GM21515 (cell line): ENCODE data around the gene BANP.
"Not testable (repeated sequence)": the region's sequence is repeated elsewhere in the genome, so short reads cannot be mapped to it uniquely, and the experiment has no call there.

ENCODE experiments used
- ATAC-seq: cut with Tn5 transposase; IDR thresholded peaks from one replicate; pipeline ENCODE4 v1.9.1; 2021; ENCODE audit not compliant: unreplicated experiment

The BANP gene

DNA sequence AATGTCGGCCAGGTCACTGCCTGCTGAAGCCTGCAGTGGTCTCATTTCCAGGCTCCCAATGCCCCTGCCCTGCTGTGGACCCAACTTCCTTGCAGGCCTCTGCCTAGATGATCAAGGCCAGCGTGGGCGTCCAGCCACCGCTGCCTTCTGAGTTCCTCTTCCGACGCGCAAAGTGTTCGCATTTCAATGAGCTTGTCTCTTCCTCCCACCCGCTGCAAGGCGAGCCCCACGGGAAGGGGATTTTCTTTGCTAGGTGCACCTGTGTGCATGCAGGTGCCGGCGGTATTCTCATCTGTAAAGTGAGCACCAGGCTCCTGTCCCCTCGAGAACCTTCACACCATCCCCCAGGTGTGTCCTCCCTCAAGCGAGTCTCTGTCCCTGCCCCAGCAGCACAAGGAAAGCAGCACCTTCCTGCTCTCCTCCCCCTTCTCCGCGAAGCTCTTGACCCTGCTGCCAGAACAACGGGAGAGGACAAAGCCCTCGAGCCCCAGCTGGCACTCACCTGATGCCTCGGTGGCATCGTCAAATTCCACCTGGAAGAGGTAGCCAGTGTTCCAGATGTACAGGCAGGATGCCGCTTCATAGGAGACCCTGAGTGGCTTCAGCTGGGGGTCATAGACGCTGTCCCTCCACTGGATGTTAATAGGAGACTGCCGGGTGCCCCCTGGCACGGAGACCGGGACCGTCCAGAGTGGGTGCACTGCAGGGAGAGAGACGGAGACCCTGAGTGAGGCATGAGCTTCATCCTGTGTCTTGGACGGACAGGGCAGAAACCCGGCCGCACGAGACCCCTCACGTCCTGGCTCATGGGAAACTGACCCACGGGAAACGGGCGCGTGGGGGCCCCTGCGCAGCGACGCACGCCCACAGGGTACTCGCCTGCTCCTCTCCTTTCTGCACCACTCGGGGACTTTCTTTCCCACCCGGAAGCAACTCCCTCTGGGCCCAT, 24.7 kb upstream of the BANP start:
- no peak for ATAC-seq

DNA sequence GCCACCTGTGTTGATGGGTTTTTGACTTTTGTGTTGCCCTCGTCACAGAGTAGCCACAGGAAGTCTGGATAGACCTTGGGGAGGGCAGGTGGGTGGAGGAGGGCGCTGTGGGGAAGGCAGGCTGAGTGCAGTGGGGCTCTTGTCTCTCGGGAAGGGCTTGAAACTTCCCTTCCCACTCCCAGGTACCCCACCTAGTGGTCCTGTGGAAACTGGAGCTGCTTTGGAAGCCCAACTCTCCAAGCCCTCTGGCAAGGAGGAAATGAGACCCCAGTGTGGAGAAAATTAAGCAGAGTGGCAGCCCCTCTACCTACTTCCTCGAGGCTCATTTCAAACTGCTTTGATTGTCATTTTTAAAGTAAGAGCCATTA, 24.1 kb upstream of the BANP start:
- no peak for ATAC-seq

DNA sequence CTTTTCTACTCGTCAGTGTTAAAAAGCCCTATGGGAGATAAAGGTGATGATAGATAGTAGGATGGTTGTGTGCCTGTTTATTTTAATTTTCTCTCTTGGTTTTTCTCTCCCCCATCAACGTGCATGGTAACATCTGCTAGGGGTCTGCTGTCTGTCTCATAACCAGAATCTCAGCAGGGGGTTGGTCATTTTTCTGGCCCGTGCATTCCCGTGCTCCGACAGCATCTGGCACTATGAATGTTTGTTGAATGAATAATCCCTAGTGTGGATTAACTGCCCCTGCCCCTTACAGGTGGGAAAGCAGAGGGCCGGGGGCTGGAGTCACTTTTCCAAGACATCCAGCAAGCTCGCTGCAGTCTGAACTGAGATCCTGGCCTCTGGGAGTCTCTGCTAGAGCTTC, 21.2 kb upstream of the BANP start:
- no peak for ATAC-seq

DNA sequence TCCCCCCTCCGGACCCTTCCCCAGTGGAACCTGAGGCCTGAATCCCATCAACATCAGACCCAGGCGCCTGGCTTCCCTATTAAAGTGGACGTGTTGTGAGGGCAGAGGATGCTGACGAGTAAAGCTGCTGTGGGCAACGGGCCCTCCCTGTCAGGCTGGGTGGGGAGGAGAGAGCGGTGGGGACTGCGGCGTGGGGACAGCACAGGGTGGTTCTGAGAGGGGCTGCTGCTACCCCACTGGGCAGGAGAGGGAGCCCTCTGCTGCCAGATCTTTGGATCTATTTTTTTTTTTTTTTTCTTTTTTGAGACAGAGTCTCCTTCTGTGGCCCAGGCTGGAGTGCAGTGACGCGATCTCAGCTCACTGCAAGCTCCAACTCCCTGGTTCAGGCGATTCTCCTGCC, 20.8 kb upstream of the BANP start:
- ATAC-seq = no peak

DNA sequence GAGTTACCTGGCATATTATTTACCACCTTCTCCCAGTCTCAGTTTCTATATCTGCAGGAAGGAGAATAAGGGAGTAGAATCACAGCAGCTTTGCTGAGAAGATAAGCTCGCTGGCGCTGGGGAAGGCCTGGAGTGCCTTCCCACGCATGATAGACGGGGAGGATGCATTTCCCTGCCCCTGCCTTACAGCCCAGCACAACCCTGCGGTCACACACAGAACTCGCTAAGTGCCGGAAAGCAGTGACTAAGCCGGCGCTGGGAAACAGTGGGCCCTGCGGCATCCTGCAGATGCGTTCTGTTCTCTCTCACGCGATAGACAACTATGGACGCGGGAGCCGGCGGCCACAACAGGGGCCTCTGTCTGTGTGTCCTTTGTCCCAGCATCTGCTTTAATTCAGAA, 19.7 kb upstream of the BANP start:
- ATAC-seq = no peak

DNA sequence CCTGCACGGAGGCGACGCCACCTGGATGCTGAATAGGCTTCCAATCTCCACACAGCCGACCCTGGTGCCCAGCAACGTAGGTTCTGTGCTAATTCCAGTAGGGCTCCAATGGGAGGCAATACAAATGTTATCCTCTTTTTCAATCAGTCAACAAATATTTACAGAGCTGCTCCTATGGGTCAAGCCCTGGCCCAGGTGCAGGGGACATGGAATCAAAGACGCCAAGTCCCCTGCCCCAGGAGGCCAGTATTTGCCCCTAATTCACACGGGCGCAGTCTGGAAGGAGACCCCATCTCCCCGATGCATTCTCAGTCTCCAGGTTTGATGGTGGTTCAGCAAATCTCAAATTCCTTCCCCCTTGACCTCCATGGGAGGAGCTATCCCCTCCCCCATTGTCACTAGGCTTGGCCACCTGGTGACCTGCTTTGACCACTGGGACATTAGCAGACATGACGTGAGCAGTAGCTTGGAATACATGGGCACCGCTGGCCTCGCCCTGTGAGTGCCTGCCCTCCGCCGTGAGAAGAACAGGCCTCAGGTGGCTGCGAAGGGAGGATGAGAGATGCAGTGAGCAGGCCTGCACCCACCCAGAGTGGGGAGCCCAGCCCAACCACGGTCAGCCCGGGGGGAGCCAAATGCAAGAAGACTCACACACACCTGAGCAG, 18.6 kb upstream of the BANP start:
- ATAC-seq = not testable (repeated sequence)

DNA sequence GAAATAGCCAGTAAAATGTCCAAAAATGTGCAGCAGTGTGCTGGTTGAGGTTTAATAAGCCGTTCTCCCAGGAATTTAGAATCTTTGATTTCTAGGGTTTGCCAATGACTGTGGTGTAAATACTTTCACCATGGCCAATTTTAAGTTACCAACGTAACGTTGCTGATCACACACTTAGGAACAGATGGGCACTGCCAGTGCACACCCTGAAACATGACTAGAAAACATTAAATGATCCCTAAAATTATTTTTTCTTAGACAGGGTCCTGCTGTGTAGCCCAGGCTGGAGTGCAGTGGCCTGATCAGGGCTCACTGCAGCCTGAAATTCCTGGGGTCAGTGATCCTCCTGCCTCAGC, 18.1 kb upstream of the BANP start:
- no peak for ATAC-seq

DNA sequence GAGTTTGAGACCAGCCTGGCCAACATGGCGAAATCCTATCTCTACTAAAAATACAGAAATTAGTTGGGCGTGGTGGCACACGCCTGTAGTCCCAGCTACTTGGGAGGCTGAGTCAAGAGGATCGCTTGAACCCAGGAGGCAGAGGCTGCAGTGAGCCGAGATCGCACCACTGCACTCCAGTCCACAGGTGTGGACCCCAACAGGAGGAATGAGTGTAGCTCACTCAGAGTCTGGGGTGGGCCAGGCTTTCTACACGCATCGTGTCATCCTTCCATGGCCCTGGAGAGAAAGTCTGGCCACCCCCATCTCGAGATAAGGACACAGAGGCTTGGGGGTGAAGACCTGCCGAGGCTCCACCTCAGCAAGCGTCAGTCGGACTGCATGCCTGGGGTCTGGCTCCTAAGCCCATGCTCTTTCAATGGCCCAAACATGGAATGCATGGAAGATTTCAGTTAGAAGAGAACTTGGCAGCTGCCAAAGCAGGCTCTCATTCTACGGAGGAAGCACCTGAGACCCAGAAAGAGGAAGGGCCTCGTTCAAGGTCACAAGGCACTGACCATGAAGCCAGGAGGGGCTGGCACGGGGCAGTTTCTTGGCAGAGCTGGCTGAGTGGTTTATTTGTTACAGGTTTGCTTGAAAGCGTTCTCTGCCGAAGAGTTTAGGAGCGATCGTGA, 16.3 kb upstream of the BANP start:
- ATAC-seq = not testable (repeated sequence)

DNA sequence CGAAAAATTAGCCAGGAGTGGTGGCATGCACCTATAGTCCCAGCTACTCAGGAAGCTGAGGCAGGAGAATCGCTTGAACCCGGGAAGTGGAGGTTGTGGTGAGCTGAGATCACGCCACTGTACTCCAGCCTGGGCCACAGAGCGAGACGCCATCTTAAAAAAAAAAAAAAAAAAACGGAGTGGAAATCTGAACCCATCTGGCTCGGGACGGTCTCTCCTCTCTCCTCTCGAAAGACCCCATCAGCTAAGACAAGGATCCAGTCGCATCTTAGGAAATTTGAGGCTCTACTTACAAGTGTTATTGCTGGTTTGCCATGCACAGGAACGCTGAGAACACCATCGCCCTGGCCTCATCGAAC, 15.2 kb upstream of the BANP start:
- not testable (repeated sequence) for ATAC-seq

DNA sequence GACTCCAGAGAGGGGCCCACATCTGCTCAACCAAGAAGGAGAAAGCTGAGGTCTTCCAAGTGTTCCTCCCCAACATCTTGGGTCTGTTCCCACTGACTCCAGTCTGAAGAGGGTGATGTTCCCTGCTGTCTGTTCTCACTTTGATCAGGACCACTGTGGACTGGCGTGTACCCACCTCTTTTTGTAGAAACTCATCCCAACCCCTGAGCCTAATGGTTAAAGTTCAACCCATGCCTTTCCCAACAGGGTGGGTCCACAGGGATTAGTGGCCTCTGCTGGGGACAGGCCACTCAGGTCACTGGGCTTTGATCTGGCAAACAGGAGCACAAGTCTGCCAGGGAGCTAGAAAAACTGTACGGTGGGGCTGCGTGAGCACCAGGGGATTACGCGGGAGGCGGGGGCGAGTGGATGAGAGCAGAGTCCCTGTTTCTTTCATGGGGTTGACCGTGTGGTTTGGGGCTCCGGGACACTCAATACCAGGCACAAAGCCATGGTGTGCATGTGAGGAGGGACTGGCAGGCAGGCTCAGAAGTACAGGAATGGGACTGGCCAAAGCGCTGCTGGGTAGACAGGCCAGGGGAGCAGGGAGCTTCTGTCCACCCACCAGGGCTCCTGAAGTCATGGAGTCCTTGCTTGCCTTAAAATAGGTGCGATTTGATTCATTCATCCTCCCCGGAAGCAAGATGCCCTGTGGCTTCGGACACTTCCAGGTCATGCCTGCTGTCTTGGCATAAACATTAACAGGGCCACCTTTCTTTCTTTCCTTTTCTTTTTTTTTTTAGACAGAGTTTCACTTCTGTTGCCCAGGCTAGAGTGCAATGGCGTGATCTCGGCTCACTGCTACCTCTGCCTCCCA, 14.6 kb upstream of the BANP start, which contains the start of gene CA5A:
TSS of gene CA5A (minus strand) at position 155 of the 856 bp plus-strand sequence. CDS start at position 76, 79 bp downstream.
- ATAC-seq = no peak

DNA sequence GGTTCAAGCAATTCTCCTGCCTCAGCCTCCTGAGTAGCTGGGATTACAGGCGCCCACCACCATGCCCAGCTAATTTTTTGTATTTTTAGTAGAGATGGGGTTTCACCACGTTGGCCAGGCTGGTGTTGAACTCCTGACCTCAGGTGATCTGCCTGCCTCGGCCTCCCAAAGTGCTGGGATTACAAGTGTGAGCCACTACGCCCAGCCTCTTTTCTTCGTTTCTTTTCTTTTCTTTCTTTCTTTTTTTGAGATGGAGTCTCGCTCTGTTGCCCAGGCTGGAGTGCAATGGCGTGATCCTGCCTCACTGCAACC, 14.0 kb upstream of the BANP start:
- not testable (repeated sequence) for ATAC-seq

DNA sequence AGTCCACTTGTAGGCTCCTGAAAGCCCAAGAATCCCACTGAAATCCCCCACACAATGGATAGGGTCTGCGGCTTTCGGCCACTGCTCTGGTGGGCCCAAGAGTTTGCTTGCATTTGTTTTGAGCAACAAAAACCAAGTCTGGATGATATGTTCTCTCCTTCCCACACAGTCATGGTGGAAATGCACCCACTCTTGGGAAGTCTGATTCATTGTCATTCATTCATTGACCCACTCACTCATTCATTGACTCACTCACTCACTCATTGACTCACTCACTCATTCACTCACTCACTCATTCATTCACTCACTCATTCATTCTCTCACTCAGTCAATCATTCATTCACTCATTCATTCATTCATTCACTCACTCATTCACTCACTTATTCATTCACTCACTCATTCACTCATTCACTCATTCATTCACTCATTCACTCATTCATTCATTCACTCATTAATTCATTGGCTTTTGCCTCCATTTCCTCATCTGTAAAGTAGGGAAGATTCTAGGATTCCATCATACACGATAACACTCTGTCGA, 12.8 kb upstream of the BANP start:
- no peak for ATAC-seq

DNA sequence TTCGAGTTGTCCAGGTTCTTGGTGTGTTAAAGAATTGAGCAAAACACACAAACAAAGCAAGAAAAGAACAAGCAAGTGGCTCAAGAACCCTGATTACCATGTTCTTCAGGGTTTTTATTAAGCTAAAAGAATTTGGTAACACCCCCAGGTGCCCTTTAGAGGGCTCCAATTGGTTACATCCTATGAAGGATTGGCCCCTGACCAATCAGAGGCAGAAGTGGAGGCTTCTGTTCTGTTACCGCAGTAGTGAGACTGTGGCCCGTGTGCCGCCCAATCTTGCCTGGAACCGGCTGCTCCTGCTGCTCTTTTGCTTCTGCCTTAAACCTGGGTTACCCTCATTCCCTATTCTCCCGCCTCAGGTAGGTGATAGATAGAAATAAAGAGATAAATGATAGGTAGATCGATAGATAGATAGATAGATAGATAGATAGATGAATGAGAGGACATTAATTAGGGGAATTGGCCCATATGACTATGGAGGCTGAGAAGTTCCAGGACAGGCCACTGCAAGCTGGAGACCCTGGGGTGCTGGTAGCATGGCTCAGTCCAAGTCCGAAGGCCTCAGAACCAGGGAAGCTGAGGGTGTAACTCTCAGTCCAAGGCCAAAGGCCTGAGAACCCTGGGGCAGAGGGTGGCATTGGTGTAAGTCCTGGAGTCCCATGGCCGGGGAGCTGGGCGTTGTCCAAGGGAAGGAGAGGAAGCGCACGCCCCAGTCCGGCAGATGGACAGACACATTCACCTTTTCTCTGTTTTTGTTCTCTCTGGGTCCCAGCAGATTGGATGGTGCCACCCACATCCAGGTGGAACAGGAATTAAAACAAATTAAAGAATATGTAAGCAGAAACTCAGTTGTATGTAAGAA, 11.4 kb upstream of the BANP start:
- ATAC-seq = no peak

DNA sequence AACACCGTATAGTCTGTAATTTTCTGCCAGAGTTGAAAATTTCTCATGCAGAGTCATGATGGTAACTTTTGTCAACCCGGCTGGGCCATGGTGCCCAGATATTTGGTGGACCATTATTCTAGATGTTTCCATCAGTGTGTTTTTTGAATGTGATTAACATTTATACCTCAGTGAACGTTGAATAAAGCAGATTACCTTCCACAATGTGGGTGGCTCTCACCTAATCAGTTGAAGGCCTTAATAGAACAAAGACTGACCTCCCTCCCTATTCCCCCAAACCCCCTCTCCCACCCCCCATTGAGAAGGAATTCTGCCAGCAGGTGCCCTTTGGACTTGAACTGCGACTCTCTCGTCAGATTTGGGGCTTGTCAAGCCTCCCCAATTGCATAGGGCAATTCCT, 8.6 kb upstream of the BANP start:
- no peak for ATAC-seq

DNA sequence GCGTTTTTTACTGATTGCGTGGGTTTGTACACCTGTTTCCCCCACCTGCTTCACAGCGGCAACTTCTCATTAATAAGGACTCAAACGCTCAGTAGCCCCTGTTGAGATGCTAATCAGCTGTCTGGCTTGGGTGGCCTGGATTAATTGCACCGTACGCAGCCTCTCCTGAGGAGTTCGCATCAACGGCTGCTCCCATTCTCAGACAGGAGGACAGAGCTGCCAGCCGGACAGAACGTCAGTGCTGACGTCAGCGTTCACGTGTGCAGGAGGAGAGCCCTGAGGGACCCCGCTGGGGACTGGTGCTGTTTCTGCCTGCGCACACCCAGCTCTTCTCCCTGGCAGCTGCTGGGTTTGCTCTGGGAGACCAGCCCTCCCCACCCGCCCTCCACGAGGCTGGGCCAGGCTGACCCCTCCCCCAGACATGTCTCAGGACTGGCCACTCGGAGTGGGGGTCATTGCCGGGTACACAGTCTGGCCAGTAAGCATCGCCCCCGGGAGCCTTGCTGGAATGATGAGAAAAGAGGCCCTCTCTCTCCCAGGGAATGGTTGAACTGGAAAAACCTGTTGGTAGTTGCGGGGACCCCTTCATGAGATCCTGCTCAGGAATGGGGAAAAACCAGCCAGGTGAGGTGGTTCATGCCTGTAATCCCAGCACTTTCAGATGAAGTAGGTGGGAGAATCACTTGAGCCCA, 5.7 kb upstream of the BANP start:
- ATAC-seq = no peak

DNA sequence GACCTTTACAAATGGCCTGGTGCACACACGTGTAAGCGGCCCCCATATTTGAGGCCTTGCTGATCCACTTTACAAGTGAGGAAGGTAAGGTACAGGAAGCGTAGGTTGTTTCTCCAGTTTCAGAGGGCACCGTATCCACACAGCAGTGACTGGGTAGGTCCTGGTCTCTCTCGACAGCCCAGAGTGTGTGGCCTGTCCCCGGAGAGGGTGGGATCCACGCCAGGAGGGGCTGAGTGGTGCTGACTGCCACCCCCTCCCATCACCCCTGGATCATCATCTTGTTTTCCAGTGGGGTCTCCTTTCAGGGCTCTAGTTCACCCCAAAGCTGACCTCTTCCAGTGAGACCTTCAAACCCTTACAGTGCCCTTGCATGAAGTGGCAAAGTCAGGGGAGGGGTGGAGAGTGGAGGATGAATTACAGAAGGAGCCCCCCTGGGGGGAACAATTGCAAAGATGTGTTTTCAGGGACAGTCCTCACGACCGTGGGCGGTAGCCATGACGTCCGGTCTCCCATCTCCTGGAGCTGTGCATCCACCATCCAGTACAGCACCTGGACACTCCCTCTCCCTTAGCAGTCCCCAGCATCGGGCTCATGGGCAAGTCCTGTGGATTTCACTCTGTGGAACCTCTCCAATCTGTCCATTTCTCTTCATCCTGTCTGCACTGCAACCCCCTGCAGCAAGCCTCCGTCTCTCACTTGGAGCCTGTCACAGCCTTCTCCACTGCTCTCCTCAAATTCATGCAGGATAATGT, 4.5 kb upstream of the BANP start:
- ATAC-seq = no peak

DNA sequence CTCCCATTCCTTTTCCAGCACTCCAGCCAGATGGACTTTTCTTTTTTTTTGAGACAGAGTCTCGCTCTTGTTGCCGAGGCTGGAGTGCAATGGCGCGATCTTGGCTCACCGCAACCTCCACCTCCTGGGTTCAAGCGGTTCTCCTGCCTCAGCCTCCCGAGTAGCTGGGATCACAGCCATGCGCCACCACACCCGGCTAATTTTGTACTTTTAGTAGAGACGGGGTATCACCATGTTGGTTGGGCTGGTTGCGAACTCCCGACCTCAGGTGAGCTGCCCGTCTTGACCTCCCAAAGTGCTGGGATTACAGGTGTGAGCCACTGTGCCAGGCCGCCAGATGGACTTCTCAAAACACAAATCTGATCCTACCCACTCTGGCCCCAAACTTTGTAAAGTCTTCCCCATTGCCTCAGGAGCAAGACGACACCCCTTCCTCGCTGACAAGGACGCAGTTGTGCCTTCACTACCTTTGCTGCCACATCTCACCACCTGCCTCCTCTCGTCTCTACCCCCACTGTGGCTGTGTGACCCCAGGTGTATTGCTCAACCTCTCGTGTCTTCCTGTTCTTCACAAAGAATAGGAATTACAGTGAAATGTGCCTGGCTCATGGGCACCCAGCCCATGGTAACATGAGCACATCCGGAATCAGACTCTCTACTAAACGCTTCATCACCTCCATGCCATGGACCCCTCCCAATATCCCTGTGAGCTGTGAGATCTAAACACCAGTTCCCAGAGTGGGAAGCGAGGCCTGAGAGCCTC, 3.7 kb upstream of the BANP start:
- no peak for ATAC-seq

DNA sequence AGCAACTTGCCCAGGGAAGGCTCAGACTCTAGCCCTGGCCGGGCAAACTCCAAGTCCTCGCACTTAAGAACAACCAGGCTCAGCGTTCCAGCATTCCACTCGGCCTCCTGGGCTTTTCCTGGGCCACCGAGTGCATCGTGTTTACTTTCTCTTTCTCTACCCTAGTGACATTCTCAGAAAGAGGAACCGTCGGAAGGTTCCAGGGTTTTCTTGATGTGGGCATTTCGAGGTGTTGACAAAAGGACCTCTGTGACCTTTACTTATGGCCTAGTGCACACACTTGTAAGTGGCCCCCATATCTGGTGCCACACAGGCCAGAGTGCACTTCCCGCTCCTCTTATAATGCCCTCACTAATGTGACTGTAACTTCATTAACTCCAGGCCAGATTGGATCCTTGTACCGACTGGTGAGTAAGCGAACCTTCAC, 3.1 kb upstream of the BANP start:
- no peak for ATAC-seq
